ENCODE data around the gene MYD88.

The MYD88 gene

GRCh38 chr3:38170722-38171121 lies 32.3 kb downstream of the MYD88 start:
- H2BK15ac ChIP-seq (replicated peaks; ENCODE audit: low read depth), result no peak overlapping the region

DNA sequence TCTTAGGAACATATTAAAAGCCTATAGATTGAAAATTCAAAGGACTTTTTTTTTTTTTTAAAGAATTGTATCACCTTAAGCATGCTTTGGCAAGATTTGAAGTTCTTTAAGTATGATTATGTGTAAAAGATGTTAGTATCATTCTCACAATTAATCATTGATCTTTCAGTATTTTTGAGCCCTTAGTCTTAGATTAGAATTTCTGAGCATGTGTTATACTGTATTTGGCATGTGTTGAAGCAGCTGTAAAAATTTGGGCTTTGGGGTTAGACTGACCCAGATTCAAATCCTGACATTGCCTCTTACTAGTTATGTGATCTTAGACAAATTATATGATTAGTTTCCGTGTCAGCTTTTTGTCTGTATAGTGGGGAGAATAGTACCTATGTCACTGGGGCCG lies 33.2 kb downstream of the MYD88 start:
- Histone ChIP-seq H3K18ac (ENCODE audit: low read length) (no peak overlapping the region), H4K5ac (ENCODE audit: low read length) (no peak overlapping the region), H3K9ac (ENCODE audit: low read length) (no peak overlapping the region), H3K4me3 (ENCODE audit: low read length) (no peak overlapping the region), H2BK5ac (ENCODE audit: low read length) (no peak overlapping the region), H2AK5ac (ENCODE audit: low read length) (no peak overlapping the region), H2BK120ac (ENCODE audit: low read depth, low read length) (no peak overlapping the region), H3K79me2 (ENCODE audit: control insufficient read depth, insufficient read depth, low read length) (peaks cover 55% of the 10 kb centered on the region), H3K27ac (ENCODE audit: low read depth, low read length) (no peak overlapping the region), H3K56ac (ENCODE audit: low read length) (no peak overlapping the region), H3K4ac (ENCODE audit: low read depth, low read length) (no peak overlapping the region), H2BK15ac (replicated peaks; ENCODE audit: low read depth) (no peak overlapping the region), H3K79me1 (ENCODE audit: low read length) (peaks cover 15% of the 10 kb centered on the region), H3K27me3 (ENCODE audit: insufficient read depth, low read length, poor library complexity) (no peaks in the 10 kb centered on the region), H3K36me3 (ENCODE audit: control insufficient read depth, insufficient read depth, low read length) (no peaks in the 10 kb centered on the region), H3K4me1 (ENCODE audit: control insufficient read depth, low read depth, low read length) (peaks cover 4% of the 10 kb centered on the region), H4K8ac (ENCODE audit: low read depth, low read length) (no peak overlapping the region), H3K23ac (ENCODE audit: low read length) (no peak overlapping the region), H3K4me2 (ENCODE audit: low read length) (no peak overlapping the region)
- WGBS (ENCODE audit: extremely low coverage, insufficient coverage, low lambda C conversion rate), result no CpG with 5 or more reads among the region's 2 CpGs
- DNase-seq, result no peak

More at GRCh38 chr3:38170722-38171121, 32.3 kb downstream of the MYD88 start:
- Histone ChIP-seq H3K27me3 (ENCODE audit: insufficient read depth, low read length, poor library complexity) (no peaks in the 10 kb centered on the region), H3K79me1 (ENCODE audit: low read length) (peaks cover 18% of the 10 kb centered on the region), H4K8ac (ENCODE audit: low read depth, low read length) (no peak overlapping the region), H3K18ac (ENCODE audit: low read length) (no peak overlapping the region), H3K4me3 (ENCODE audit: low read length) (no peak overlapping the region), H3K56ac (ENCODE audit: low read length) (no peak overlapping the region), H3K79me2 (ENCODE audit: control insufficient read depth, insufficient read depth, low read length) (peaks cover 60% of the 10 kb centered on the region), H3K4me2 (ENCODE audit: low read length) (no peak overlapping the region), H3K4ac (ENCODE audit: low read depth, low read length) (no peak overlapping the region), H2BK120ac (ENCODE audit: low read depth, low read length) (no peak overlapping the region), H2AK5ac (ENCODE audit: low read length) (no peak overlapping the region), H2BK5ac (ENCODE audit: low read length) (no peak overlapping the region), H3K27ac (ENCODE audit: low read depth, low read length) (no peak overlapping the region), H3K36me3 (ENCODE audit: control insufficient read depth, insufficient read depth, low read length) (no peaks in the 10 kb centered on the region), H4K5ac (ENCODE audit: low read length) (no peak overlapping the region), H3K23ac (ENCODE audit: low read length) (no peak overlapping the region), H3K4me1 (ENCODE audit: control insufficient read depth, low read depth, low read length) (peaks cover 4% of the 10 kb centered on the region), H3K9ac (ENCODE audit: low read length) (no peak overlapping the region)
- no peak for DNase-seq
- WGBS (ENCODE audit: extremely low coverage, insufficient coverage, low lambda C conversion rate), result no CpG with 5 or more reads among the region's 4 CpGs

GRCh38 chr3:38173834-38174418 lies 35.5 kb downstream of the MYD88 start:
- H3K9ac ChIP-seq (ENCODE audit: low read length), result no peak overlapping the region
- no peak overlapping the region for H3K56ac ChIP-seq (ENCODE audit: low read length)
- H3K4me1 ChIP-seq (ENCODE audit: control insufficient read depth, low read depth, low read length), result peaks cover 4% of the 10 kb centered on the region
- H3K36me3 ChIP-seq (ENCODE audit: control insufficient read depth, insufficient read depth, low read length), result no peaks in the 10 kb centered on the region
- H2BK5ac ChIP-seq (ENCODE audit: low read length), result no peak overlapping the region
- no peak overlapping the region for H3K23ac ChIP-seq (ENCODE audit: low read length)
- DNase-seq, result no peak
- no peak overlapping the region for H3K4ac ChIP-seq (ENCODE audit: low read depth, low read length)
- H2BK120ac ChIP-seq (ENCODE audit: low read depth, low read length), result no peak overlapping the region
- no peak overlapping the region for H3K27ac ChIP-seq (ENCODE audit: low read depth, low read length)
- no peak overlapping the region for H4K8ac ChIP-seq (ENCODE audit: low read depth, low read length)
- no peak overlapping the region for H3K18ac ChIP-seq (ENCODE audit: low read length)
- WGBS (ENCODE audit: extremely low coverage, insufficient coverage, low lambda C conversion rate), result no CpG with 5 or more reads among the region's 5 CpGs
- no peak overlapping the region for H2AK5ac ChIP-seq (ENCODE audit: low read length)
- H3K4me2 ChIP-seq (ENCODE audit: low read length), result no peak overlapping the region
- no peak overlapping the region for H2BK15ac ChIP-seq (replicated peaks; ENCODE audit: low read depth)
- H4K5ac ChIP-seq (ENCODE audit: low read length), result no peak overlapping the region
- peaks cover 14% of the 10 kb centered on the region for H3K79me1 ChIP-seq (ENCODE audit: low read length)
- no peaks in the 10 kb centered on the region for H3K27me3 ChIP-seq (ENCODE audit: insufficient read depth, low read length, poor library complexity)
- H3K79me2 ChIP-seq (ENCODE audit: control insufficient read depth, insufficient read depth, low read length), result peaks cover 44% of the 10 kb centered on the region
- no peak overlapping the region for H3K4me3 ChIP-seq (ENCODE audit: low read length)

GRCh38 chr3:38177181-38177580 lies 38.7 kb downstream of the MYD88 start:
- Histone ChIP-seq H3K79me2 (ENCODE audit: control insufficient read depth, insufficient read depth, low read length) (peaks cover 32% of the 10 kb centered on the region), H3K27ac (ENCODE audit: low read depth, low read length) (no peak overlapping the region), H3K4ac (ENCODE audit: low read depth, low read length) (no peak overlapping the region), H2BK5ac (ENCODE audit: low read length) (no peak overlapping the region), H3K36me3 (ENCODE audit: control insufficient read depth, insufficient read depth, low read length) (no peaks in the 10 kb centered on the region), H3K4me3 (ENCODE audit: low read length) (no peak overlapping the region), H3K79me1 (ENCODE audit: low read length) (peaks cover 19% of the 10 kb centered on the region), H3K4me1 (ENCODE audit: control insufficient read depth, low read depth, low read length) (peaks cover 4% of the 10 kb centered on the region), H3K27me3 (ENCODE audit: insufficient read depth, low read length, poor library complexity) (no peaks in the 10 kb centered on the region), H3K18ac (ENCODE audit: low read length) (no peak overlapping the region), H3K23ac (ENCODE audit: low read length) (no peak overlapping the region), H2BK120ac (ENCODE audit: low read depth, low read length) (no peak overlapping the region), H4K8ac (ENCODE audit: low read depth, low read length) (no peak overlapping the region), H2BK15ac (replicated peaks; ENCODE audit: low read depth) (no peak overlapping the region), H3K4me2 (ENCODE audit: low read length) (no peak overlapping the region), H3K56ac (ENCODE audit: low read length) (no peak overlapping the region), H3K9ac (ENCODE audit: low read length) (no peak overlapping the region), H2AK5ac (ENCODE audit: low read length) (no peak overlapping the region), H4K5ac (ENCODE audit: low read length) (no peak overlapping the region)
- no peak for DNase-seq
- no CpG with 5 or more reads among the region's 2 CpGs for WGBS (ENCODE audit: extremely low coverage, insufficient coverage, low lambda C conversion rate)

GRCh38 chr3:38186781-38187180 lies 48.3 kb downstream of the MYD88 start:
- no peaks in the 10 kb centered on the region for H3K36me3 ChIP-seq (ENCODE audit: control insufficient read depth, insufficient read depth, low read length)
- H3K4me2 ChIP-seq (ENCODE audit: low read length), result no peak overlapping the region
- H3K4me1 ChIP-seq (ENCODE audit: control insufficient read depth, low read depth, low read length), result no peaks in the 10 kb centered on the region
- H3K27ac ChIP-seq (ENCODE audit: low read depth, low read length), result no peak overlapping the region
- peaks cover 3% of the 10 kb centered on the region for H3K79me1 ChIP-seq (ENCODE audit: low read length)
- no peak overlapping the region for H3K56ac ChIP-seq (ENCODE audit: low read length)
- H3K18ac ChIP-seq (ENCODE audit: low read length), result no peak overlapping the region
- no peak overlapping the region for H3K23ac ChIP-seq (ENCODE audit: low read length)
- DNase-seq, result no peak
- H3K4ac ChIP-seq (ENCODE audit: low read depth, low read length), result no peak overlapping the region
- no peak overlapping the region for H2BK120ac ChIP-seq (ENCODE audit: low read depth, low read length)
- no peak overlapping the region for H4K8ac ChIP-seq (ENCODE audit: low read depth, low read length)
- H3K79me2 ChIP-seq (ENCODE audit: control insufficient read depth, insufficient read depth, low read length), result peaks cover 3% of the 10 kb centered on the region
- no peaks in the 10 kb centered on the region for H3K27me3 ChIP-seq (ENCODE audit: insufficient read depth, low read length, poor library complexity)
- H2BK5ac ChIP-seq (ENCODE audit: low read length), result no peak overlapping the region
- no CpG with 5 or more reads among the region's 1 CpG for WGBS (ENCODE audit: extremely low coverage, insufficient coverage, low lambda C conversion rate)
- no peak overlapping the region for H4K5ac ChIP-seq (ENCODE audit: low read length)
- H2BK15ac ChIP-seq (replicated peaks; ENCODE audit: low read depth), result no peak overlapping the region
- no peak overlapping the region for H2AK5ac ChIP-seq (ENCODE audit: low read length)
- H3K4me3 ChIP-seq (ENCODE audit: low read length), result no peak overlapping the region
- H3K9ac ChIP-seq (ENCODE audit: low read length), result no peak overlapping the region

DNA sequence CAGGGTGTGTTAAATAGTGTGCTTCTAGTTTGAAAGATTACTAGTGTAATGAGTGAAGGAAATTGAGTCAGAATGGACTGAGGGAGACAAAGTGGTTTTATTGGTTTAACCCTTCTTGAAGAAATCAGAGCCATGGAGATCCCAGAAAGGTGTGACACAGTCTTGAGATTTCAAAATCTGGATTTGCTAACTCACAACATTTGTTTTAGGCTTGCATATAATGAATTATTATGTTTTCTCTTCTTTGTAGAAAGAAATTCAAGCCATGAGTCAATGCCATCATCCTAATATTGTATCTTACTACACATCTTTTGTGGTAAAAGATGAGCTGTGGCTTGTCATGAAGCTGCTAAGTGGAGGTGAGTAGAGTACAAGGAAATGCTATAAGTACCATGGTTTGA lies 52.0 kb downstream of the MYD88 start:
- no peaks in the 10 kb centered on the region for H3K4me1 ChIP-seq (ENCODE audit: control insufficient read depth, low read depth, low read length)
- H4K5ac ChIP-seq (ENCODE audit: low read length), result no peak overlapping the region
- H3K79me1 ChIP-seq (ENCODE audit: low read length), result no peaks in the 10 kb centered on the region
- no peak overlapping the region for H3K4ac ChIP-seq (ENCODE audit: low read depth, low read length)
- H3K56ac ChIP-seq (ENCODE audit: low read length), result no peak overlapping the region
- H3K4me2 ChIP-seq (ENCODE audit: low read length), result no peak overlapping the region
- no peak overlapping the region for H4K8ac ChIP-seq (ENCODE audit: low read depth, low read length)
- H3K79me2 ChIP-seq (ENCODE audit: control insufficient read depth, insufficient read depth, low read length), result no peaks in the 10 kb centered on the region
- H3K36me3 ChIP-seq (ENCODE audit: control insufficient read depth, insufficient read depth, low read length), result no peaks in the 10 kb centered on the region
- no peak overlapping the region for H3K18ac ChIP-seq (ENCODE audit: low read length)
- no peak overlapping the region for H3K27ac ChIP-seq (ENCODE audit: low read depth, low read length)
- no peaks in the 10 kb centered on the region for H3K27me3 ChIP-seq (ENCODE audit: insufficient read depth, low read length, poor library complexity)
- no peak overlapping the region for H2BK120ac ChIP-seq (ENCODE audit: low read depth, low read length)
- no peak overlapping the region for H3K4me3 ChIP-seq (ENCODE audit: low read length)
- no peak overlapping the region for H2BK5ac ChIP-seq (ENCODE audit: low read length)
- no peak overlapping the region for H3K9ac ChIP-seq (ENCODE audit: low read length)
- no peak overlapping the region for H3K23ac ChIP-seq (ENCODE audit: low read length)
- no peak overlapping the region for H2BK15ac ChIP-seq (replicated peaks; ENCODE audit: low read depth)
- DNase-seq, result no peak
- H2AK5ac ChIP-seq (ENCODE audit: low read length), result no peak overlapping the region

Data from mesendoderm (in vitro differentiated cells).